Loucy (cell line): ENCODE data around the gene CTDSP2.

ENCODE experiments used
- H2AFZ ChIP-seq: fragments of 200-600 bp; sonication (generic); 2 replicates; pipeline ENCODE4 v1.6.0; 2016; ENCODE audit warnings: antibody characterized with exemption, mild to moderate bottlenecking, low read length, moderate library complexity
- H3F3A ChIP-seq: fragments of 200-600 bp; 2 replicates; pipeline ENCODE4 v1.6.0; 2016; ENCODE audit warnings: antibody characterized with exemption, low read depth, mild to moderate bottlenecking
- H3K27me3 ChIP-seq: fragments of 200-600 bp; sonication (generic); 2 replicates; pipeline ENCODE4 v1.6.1; 2014; ENCODE audit warnings: low read length, mild to moderate bottlenecking; ENCODE audit not compliant: insufficient read depth, poor library complexity, severe bottlenecking
- H3K36me3 ChIP-seq: fragments of 200-600 bp; sonication (generic); 2 replicates; pipeline ENCODE4 v1.6.1; 2016; ENCODE audit warnings: low read length; ENCODE audit not compliant: insufficient read depth
- H3K4me1 ChIP-seq: fragments of 200-600 bp; sonication (generic); 2 replicates; pipeline ENCODE4 v1.5.1; 2014; ENCODE audit warnings: low read length, mild to moderate bottlenecking; ENCODE audit not compliant: insufficient read depth, poor library complexity, severe bottlenecking
- H3K4me2 ChIP-seq: fragments of 200-600 bp; sonication (generic); 2 replicates; pipeline ENCODE4 v1.6.0; 2014; ENCODE audit warnings: antibody characterized with exemption, low read length, low read depth, mild to moderate bottlenecking; ENCODE audit not compliant: poor library complexity, severe bottlenecking
- H3K4me3 ChIP-seq: fragments of 200-600 bp; sonication (generic); 2 replicates; pipeline ENCODE4 v1.5.1; 2014; ENCODE audit warnings: low read length, mild to moderate bottlenecking, mixed read lengths; ENCODE audit not compliant: poor library complexity, severe bottlenecking
- H3K79me2 ChIP-seq: fragments of 200-600 bp; sonication (generic); 2 replicates; pipeline ENCODE4 v1.6.1; 2014; ENCODE audit warnings: low read length; ENCODE audit not compliant: insufficient read depth
- H3K9ac ChIP-seq: fragments of 200-600 bp; sonication (generic); 2 replicates; pipeline ENCODE4 v1.6.0; 2014; ENCODE audit warnings: mild to moderate bottlenecking, low read depth, low read length, moderate library complexity; ENCODE audit not compliant: poor library complexity, severe bottlenecking
- H3K9me2 ChIP-seq: fragments of 200-600 bp; sonication (generic); replicated peaks from 2 replicates; pipeline ENCODE4 v1.6.1; 2016; ENCODE audit warnings: low read depth, low read length, mixed read lengths
- H3K9me3 ChIP-seq: fragments of 200-600 bp; sonication (generic); 2 replicates; pipeline ENCODE4 v1.6.1; 2014; ENCODE audit warnings: mild to moderate bottlenecking, antibody characterized with exemption, low read length, low read depth; ENCODE audit not compliant: insufficient read depth
- H4K20me1 ChIP-seq: fragments of 200-600 bp; sonication (generic); 2 replicates; pipeline ENCODE4 v1.6.0; 2014; ENCODE audit warnings: antibody characterized with exemption, low read length, mild to moderate bottlenecking; ENCODE audit not compliant: insufficient read depth, poor library complexity, severe bottlenecking
- EZH2phosphoT487 ChIP-seq: fragments of 200-600 bp; IDR thresholded peaks from 2 replicates; pipeline ENCODE4 v1.6.1; 2018; ENCODE audit warnings: antibody characterized with exemption, mild to moderate bottlenecking, moderate library complexity, borderline replicate concordance
- TF ChIP-seq, protein P1 (sequence below): fragments of 200-600 bp; sonication (generic); conservative IDR thresholded peaks from 2 replicates; pipeline ENCODE4 v1.5.1; 2014; ENCODE audit warnings: mild to moderate bottlenecking, antibody characterized with exemption, low read length

Gene CTDSP2

DNA sequence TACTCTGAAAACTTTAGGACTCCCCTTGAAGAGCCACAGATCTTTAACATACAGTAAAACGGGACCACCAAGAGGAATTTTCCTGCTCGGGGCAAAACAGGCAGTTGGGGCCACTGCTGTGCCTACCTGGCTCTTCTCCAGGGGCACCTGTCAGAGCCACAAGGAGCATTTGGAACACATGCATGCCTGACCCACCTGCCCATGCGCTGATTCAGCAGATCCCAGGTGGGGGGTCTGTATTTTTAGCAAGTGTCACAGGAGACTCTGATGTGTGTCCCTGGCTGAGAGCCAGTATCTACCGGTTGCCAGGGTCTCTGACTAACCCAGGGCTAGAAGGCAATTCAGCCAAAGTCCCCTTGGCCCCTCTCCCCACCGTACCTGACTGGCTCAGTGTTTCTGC, 6.5 kb downstream of the CTDSP2 start:
- Histone ChIP-seq H3K4me1 (peaks cover 89% of the 10 kb centered on the region), H3K36me3 (no peaks in the 10 kb centered on the region), H3K27me3 (no peaks in the 10 kb centered on the region), H3F3A (peaks cover 6% of the 10 kb centered on the region), H2AFZ (no peak overlapping the region), H3K79me2 (peaks cover 97% of the 10 kb centered on the region), H4K20me1 (peaks cover 70% of the 10 kb centered on the region), H3K4me3 (peak overlapping the region; percentile 97), H3K9ac (no peak overlapping the region), H3K9me3 (no peaks in the 10 kb centered on the region), H3K9me2 (no peaks in the 10 kb centered on the region), H3K4me2 (peak overlapping the region; percentile 83)
- TF ChIP-seq, protein P1, sequence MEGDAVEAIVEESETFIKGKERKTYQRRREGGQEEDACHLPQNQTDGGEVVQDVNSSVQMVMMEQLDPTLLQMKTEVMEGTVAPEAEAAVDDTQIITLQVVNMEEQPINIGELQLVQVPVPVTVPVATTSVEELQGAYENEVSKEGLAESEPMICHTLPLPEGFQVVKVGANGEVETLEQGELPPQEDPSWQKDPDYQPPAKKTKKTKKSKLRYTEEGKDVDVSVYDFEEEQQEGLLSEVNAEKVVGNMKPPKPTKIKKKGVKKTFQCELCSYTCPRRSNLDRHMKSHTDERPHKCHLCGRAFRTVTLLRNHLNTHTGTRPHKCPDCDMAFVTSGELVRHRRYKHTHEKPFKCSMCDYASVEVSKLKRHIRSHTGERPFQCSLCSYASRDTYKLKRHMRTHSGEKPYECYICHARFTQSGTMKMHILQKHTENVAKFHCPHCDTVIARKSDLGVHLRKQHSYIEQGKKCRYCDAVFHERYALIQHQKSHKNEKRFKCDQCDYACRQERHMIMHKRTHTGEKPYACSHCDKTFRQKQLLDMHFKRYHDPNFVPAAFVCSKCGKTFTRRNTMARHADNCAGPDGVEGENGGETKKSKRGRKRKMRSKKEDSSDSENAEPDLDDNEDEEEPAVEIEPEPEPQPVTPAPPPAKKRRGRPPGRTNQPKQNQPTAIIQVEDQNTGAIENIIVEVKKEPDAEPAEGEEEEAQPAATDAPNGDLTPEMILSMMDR: no peak
- TF ChIP-seq EZH2phosphoT487: no peak

DNA sequence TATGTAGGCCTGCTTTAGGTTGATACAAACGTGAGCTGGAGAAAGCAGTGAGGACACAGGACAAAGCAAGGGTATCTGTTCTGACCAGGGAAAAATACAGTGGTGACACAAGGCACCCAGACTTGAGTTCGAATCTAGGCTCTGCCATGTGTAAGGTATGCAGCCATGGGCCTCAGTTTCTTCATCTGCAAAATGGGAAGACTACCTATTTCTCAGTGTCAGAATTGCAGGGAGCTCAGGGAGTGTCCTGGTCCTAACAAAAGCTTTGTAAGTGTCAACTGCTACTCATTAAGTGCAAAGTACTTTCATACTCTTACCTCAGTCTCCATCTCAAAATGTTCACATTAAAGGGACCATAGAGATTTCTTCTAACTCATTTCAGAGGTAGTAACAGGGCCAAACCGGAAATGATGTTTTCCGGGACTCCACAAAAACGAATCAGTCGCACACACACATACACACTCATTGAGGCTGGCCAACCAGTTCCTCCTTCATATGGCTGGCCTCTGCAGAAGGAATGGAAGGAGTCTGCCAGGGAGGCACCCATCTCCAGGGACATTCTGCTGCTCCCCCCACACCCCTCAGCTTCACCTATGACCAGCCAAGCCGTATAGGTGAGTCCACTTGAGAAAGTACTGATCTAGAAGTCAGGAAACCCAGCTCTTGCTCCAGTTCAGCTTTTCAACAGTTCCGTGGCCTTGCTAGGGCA, 7.8 kb downstream of the CTDSP2 start:
- peaks cover 89% of the 10 kb centered on the region for H3K4me1 ChIP-seq
- H3K9me2 ChIP-seq: no peaks in the 10 kb centered on the region
- H3K79me2 ChIP-seq: peaks cover 97% of the 10 kb centered on the region
- H3F3A ChIP-seq: peaks cover 6% of the 10 kb centered on the region
- no peak for TF ChIP-seq EZH2phosphoT487
- TF ChIP-seq, protein P1: no peak
- peak overlapping the region; percentile 76 for H3K9ac ChIP-seq
- H4K20me1 ChIP-seq: peaks cover 61% of the 10 kb centered on the region
- H3K4me3 ChIP-seq: peak overlapping the region; percentile 71
- no peaks in the 10 kb centered on the region for H3K36me3 ChIP-seq
- peak overlapping the region; percentile 86 for H3K4me2 ChIP-seq
- no peaks in the 10 kb centered on the region for H3K27me3 ChIP-seq
- H3K9me3 ChIP-seq: no peaks in the 10 kb centered on the region
- no peak overlapping the region for H2AFZ ChIP-seq

GRCh38 chr12:57837864-57838562, 8.5 kb downstream of the CTDSP2 start:
- TF ChIP-seq, protein P1: no peak
- no peak for TF ChIP-seq EZH2phosphoT487
- Histone ChIP-seq H3K79me2 (peaks cover 97% of the 10 kb centered on the region), H3K36me3 (no peaks in the 10 kb centered on the region), H4K20me1 (peaks cover 61% of the 10 kb centered on the region), H3K27me3 (no peaks in the 10 kb centered on the region), H3F3A (peaks cover 6% of the 10 kb centered on the region), H3K4me2 (peak overlapping the region; percentile 86), H3K9me3 (no peaks in the 10 kb centered on the region), H2AFZ (no peak overlapping the region), H3K9me2 (no peaks in the 10 kb centered on the region), H3K9ac (peak overlapping the region; percentile 76), H3K4me1 (peaks cover 88% of the 10 kb centered on the region), H3K4me3 (peak overlapping the region; percentile 71)
